ENCODE results near the gene LRP1B.

DNA sequence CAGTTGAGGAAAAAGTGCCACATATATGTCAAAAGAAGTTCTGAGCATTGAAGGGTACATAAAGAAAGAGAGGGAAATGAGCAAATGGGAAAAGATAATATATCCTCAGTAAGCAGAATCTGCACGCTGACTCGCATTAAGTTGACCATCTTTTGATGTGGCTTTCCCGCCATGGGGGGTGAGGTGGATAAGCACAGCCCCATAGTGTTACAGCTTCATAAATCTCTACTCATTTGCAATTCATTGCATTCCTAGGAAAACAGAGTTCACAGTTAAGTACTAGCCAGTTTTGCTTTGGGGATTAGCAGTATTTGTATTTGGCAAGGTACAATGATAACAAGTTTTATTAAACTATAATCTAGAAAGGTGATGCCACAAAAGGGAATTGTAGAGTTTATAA, 814.2 kb downstream of the LRP1B start:
- TF ChIP-seq, protein P1, sequence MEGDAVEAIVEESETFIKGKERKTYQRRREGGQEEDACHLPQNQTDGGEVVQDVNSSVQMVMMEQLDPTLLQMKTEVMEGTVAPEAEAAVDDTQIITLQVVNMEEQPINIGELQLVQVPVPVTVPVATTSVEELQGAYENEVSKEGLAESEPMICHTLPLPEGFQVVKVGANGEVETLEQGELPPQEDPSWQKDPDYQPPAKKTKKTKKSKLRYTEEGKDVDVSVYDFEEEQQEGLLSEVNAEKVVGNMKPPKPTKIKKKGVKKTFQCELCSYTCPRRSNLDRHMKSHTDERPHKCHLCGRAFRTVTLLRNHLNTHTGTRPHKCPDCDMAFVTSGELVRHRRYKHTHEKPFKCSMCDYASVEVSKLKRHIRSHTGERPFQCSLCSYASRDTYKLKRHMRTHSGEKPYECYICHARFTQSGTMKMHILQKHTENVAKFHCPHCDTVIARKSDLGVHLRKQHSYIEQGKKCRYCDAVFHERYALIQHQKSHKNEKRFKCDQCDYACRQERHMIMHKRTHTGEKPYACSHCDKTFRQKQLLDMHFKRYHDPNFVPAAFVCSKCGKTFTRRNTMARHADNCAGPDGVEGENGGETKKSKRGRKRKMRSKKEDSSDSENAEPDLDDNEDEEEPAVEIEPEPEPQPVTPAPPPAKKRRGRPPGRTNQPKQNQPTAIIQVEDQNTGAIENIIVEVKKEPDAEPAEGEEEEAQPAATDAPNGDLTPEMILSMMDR (conservative IDR thresholded peaks at IDR 0.05; ENCODE audit: low read length) = no peak
- no peak for TF ChIP-seq EZH2phosphoT487 (IDR thresholded peaks at IDR 0.05; ENCODE audit: borderline replicate concordance)
